ENCODE measurements around the gene PTBP3. TPM values are rescaled to one million over a fixed set of nuclear protein-coding genes. Genes with fewer than 3 reads are reported as not detected.

PTBP3 gene
- polyA plus RNA-seq, 12 donors: 14.7 to 38.2 (median 20.2) TPM; not detected in 1

DNA sequence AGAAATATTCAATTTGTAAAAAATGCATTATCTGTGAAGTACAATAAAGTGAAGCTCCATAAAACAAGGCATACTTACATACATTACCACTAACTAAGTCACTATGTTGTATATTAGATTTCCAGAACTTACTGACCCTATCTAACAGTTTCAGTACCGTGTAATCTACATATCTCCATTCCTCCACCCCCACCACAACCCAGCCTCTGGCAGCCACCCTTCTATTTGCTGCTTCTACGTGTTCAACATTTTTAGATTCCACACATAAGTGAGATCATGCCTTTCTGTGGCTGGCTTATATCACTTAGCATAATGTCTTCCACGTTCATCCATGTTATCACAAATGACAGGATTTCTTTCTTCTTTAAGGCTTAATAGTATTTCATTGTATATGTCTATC lies 31.3 kb upstream of the PTBP3 start:
- no peak for DNase-seq

DNA sequence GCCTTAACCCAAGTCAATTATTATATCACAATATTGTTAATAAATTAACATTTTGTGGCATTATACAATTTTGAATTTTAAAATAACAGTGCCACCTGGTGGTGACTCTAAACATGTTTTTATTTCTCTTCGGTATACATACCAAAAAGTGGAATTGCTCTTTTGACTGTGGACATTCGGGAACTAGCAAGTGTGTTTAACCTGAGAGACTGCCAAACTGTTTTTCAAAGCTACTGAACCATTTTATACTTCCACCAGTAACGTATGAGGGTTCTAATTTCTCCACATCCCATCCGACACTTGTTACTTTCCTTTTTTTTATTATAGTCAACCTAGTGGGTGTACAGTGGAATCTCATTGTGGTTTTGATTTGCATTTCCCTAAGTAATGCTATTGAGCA lies 28.2 kb upstream of the PTBP3 start:
- peak; percentile 50 for DNase-seq

DNA sequence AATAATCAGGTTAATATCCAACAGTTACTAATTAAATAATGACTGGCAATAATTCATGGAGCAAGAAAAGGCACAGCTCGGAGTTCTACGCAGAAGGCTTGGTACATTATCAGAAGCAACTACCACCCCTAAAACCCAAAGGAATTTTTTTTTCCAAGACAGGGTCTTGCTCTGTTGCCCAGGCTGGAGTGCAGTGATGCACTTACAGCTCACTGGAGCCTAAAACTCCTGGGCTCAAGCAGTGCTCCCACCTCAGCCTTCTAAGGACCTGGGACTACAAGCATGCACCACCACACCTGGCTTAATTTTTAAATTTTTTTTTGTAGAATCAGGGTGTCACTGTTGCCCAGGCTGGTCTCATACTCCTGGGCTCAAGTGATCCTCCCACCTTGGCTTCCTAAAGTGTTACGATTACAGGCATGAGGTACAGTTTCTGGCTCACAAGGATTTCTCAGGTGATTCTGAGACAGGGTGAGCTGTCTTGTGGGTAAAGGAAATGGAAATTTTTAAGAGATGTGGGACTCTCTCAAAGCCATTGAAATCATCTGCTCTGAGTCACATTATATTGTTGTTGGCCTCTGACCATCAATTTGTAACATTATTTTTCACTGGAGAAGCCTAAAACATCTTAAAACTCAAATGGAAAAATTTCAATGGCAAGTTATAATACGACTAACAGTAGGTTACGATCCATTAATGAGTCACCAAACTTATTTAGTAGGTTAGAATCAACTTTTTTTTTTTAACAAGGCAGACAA lies 26.8 kb upstream of the PTBP3 start:
- DNase-seq: no peak

DNA sequence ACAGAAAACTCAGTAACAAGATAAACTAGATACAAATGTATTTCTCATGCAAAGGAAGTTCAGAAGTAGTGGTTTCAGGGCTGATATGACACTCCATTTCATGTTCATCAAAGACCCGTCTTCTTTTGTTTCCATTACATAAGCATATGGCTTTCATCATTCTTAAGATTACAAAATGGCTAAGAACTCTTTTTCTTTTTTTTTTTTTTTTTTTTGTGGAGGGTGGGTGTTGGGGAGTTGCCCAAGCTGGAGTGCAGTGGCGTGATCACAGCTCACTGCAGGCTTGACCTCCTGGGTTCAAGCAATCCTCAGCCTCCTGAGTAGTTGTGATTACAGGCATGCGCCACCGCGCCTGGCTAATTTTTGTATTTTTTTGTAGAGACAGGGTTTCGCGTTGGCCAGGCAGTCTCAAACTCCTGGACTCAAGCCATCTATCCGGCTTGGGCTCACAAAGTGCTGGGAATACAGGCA lies 22.0 kb upstream of the PTBP3 start:
- DNase-seq: no peak

DNA sequence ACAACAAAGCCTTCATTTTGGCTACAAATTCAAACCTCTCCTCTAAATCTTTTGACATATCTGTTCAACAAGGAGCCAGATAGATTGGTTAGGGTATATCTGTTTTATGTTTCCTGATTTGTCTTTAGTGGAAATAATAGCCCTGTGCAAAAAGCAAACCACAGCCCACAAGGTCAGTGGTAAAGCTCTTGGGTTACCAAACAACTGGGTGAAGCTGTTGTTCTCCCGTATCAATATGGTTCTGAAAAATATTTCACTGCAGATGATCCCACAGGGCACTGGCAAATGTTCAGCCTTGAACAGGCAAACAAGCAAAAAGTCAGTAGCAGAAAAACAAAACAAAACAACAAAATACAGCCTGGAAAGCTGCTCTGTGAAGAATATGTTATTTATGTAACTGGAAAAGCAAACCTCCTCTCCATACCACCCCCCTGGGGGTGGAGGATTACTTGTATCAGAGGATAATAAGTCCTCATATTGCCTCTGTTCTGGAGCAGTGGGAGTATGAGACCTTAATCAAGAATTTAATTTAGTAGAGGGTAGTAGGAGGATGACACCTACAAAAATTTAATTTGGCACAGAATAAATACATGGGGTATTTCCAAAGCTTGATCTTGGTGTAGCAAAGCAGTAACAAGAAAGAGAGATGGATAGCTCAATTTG lies 20.8 kb upstream of the PTBP3 start:
- DNase-seq: no peak

DNA sequence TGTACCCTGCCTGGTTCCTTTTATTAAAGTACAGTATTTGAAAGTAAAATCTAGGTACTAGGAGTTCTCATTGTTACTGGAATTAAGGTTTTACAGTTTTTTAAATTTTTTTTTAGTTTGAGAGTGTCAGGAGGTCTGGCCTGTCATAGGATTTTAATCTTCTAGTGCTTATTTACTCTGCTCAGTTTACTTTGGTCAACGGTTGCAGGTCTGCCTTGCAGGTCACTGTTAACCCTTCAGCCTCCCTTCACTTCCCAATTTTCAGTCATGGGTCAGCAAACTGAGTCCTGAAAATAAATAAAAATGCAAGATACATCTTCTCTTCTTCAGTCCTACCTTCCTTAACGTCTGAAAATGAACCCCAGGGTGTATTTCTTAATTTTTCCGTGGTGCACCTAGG lies 18.8 kb upstream of the PTBP3 start:
- no peak for DNase-seq

DNA sequence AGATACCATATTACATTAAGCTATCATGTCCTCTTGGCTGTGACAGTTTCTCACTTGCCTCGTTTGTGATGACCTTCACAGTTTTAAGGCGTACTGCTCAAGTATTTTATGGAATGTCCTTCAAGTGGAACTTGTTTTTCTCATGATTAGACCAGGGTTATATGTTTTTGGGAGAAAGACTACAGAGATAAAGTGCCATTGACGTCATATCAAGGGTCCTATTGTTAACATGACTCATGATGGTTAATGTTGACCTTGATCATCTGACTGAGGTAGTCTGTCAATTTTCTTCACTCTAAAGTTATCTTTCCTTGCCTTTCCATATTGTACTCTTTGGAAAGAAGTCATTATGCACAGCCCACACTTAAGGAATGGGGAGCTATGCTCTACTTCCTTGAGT lies 17.8 kb upstream of the PTBP3 start:
- DNase-seq: no peak

DNA sequence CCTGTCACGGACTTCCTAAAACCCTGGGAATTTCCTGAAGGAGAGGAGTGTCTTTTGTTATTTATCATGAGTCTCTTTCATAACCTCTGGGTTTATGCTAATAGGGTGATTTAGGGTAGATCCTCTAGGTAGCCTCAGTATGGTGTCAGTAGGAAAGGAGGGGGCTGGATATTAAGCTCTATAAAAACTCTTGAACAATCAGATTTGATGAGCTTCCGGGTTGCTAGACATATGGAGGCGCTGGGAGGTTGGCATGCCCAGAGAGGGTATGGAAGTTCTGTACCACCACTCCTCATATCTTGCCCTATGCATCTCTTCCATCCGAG lies 15.6 kb upstream of the PTBP3 start:
- no peak for DNase-seq

DNA sequence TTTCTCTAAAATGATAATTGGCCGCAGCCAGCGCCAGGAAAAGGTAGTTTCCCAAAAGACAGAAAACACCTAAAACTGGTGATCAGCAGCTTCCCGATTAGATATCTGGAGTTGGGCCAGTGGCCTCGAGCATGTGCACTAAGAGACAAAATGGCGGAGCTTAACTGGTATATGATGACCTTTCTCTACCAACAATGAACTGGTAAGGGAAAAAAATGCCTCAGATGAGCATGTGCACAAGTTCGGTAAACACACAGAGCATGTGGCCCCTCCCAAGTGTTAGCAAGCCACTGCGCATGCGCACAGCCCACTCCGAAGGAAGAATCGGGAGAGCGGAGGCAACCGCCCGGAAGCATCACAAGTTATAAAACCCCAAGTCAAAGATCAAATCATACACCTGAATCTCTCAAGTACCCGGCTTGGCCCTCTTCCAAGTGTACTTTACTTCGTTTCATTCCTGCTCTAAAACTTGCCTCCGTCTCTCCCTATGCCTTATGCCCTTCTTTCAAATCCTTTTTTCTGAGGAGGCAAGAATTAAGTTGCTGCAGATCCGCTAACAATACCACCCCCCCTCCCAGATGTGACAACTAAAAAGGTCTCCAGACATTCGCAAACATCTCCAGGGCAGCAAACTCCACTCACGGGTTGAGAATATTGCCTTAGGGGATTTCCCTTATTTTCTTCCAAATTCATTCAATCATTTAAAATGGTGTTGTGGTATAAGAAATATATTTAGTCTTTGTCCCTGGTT lies 15.0 kb upstream of the PTBP3 start:
- peak; percentile 79 for DNase-seq

DNA sequence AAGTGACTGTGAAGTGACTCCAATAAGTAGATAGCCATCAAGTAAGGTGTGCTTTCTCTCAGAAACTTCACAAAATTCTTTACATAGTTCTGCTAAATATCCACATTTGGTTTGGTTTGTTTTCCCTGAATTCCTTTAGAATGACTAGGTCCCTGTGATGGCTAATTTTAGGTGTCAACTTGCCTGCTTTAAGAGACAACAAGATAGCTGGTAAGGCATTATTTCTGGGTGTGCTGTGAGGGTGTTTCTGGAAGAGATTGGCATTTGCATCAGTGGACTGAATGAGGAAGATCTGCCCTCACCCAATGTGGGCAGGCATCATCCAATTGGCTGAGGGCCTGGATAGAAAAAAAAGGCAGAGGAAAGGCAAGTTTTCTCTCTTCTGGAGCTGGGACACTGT lies 8.3 kb upstream of the PTBP3 start:
- DNase-seq: no peak

DNA sequence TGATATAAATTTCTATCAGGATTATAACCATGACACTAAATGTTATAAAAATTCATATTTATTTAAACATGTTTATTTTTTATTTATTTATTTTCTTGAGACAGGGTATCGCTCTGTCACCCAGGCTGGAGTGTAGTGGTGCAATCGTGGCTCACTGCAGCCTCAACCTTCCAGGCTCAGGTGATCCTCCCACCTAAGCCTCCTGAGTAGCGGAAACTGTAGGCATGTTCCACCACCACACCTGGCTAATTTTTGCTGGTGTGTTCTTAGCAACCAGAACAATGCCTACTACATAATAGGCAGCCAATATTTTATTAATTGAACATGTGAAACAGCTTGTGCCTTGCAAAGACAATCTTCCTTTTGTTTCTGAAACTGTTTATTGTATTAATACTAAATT lies 6.5 kb upstream of the PTBP3 start:
- no peak for DNase-seq

DNA sequence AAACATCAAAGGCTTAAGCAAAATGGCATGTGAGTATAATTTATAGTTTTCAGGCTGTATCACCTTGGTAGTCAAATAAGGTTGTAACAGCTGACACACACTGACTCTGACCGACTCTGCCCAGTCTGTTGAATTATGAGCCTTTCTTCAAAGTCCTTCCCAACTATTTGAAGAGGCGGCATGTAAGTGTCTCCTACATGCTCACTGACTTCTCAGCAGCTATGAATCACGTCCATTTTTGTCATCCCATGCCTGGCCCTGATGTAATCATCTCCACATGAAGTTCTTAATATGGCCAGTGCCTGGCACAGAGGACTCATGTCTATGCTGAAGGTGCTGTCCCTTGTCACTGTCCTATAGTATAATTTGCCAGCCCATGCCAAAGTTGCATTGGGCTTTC lies 5.1 kb upstream of the PTBP3 start:
- no peak for DNase-seq

DNA sequence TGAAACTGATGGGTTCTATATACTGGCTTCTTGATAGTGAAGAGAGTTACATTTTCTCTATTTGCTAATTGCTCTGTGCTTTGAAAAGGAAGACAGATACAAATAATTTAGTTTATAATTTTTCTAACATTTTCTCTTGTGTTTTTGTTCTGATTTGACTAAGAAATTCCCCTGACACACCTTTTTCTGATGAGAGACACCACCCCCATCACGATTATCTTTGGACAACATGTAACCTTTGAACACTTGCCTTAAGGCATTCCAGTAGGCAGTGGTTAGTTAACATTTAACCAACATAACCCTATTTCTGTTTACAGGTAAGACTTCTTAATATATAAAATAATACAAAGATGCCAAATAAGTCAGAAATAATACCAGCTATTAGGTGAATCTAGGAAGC lies 4.1 kb upstream of the PTBP3 start:
- no peak for DNase-seq

DNA sequence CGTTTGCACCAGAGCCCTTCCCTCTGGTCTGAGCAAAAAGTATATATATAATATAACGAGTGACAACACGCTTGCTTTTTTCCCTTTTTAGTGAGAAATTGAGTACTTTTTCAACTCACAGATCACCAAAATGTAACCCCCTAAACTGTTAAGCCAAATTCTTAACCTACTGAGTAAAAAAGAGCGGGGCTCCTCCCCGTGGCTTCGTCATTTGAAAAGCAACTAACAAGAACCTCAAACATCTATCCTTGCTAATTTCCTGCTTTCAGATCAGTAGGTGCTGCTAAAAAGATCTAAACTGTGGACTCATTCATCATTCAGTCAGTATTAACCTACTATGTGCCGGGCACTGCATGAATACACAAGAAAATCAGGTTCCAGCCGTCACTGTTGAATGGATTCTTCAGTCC lies 1.0 kb upstream of the PTBP3 start:
- peak; percentile 35 for DNase-seq

DNA sequence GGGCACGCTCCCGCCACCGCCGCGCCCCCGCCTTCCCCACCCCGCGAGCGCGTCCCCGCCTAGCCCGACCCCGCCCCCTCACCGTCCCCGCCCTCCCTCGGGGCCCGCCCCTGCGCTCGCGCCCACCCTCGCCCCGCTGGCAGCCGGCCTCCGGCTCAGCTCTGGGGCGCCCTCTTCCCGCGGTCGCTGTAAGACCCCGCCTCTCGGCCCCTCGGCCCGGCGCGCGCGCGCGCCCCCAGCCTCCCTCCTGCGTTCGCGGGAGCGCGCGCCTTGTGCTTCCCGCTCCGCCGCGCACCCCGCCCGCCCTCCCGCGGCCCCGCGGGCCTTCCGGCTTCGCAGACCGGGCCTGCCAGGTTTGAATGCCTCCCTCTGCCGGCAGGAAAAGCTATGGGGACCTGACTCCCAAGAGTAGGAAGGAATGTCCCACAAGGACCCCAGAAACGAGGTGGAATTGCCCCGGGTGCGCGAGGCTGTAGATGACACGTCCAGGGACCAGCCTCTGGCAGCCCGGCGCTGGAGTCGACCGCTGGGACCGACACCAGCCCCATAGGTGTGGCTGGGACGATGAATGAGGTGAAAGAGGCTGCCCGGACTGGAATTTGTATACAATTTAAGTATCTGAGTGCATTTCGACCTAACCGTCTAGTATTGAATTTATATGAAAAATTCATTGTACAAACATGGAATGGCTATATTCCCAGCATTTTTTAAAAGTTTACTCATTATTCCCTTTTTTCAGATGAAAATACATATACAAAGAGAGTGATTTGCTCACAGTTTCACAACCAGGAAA lies 416 bp upstream of the PTBP3 start:
- peak; percentile 95 for DNase-seq

DNA sequence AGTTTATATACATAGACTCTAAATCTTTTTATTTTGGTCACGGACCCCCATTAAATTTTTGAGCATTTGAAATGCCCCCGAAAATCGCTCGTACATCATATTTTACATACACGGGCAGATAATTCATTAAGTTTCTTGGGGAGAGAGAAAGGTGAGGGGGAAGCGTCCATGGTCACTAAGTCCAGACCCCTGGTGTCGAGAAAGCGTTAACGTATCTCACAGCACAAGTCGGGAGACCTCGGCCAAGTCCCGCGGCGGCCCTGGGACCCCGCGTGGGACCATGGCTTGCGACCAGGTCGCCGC lies 794 bp downstream of the PTBP3 start:
- DNase-seq: no peak

DNA sequence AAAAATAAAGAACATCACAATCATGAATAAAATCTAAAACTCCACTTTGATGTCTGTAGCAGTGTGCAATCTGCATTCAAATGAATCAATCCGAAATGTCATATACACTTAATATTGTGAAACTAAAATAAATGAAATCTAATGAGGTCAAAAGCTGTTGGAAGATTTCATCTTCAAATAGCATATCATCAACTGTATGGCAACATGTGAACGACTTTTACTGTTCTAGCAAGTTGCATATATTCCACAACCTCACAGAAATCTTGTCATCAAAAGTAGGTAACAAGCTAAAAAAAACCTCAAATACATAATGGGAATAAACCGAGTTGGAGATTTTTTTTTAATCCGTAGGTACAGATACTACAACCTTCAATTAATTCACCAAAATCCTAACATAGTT lies 1.2 kb downstream of the PTBP3 start:
- DNase-seq: no peak

DNA sequence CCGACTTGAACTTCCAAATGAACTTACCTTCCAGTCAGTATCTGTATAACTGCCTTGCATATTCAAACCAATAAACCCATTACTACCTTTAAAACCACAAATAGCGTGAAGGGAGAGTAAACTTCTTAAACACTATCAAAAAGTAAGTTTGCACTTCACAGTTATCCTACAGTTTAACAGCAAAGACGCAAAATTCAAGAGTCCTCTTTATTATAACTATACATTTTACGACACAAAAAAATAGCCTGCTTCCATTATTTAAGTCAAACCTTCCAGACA lies 1.8 kb downstream of the PTBP3 start:
- no peak for DNase-seq

DNA sequence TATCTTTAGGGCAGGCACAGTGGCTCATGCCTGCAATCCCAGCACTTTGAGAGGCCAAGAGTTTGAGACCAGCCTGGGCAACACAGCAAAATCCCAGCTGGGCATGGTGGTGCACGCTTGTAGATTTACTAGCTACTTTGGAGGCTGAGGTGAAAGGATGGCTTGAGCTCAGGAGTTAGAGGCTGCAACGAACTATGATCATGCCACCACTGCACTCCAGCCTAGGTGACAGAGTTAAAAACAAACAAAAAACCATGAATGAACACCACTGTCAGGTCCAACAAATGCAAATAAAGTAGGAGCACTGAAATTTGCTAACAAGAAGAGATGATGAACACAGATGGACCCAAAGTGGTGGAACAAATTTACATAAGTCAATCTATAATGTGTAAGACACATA lies 4.9 kb downstream of the PTBP3 start:
- no peak for DNase-seq

DNA sequence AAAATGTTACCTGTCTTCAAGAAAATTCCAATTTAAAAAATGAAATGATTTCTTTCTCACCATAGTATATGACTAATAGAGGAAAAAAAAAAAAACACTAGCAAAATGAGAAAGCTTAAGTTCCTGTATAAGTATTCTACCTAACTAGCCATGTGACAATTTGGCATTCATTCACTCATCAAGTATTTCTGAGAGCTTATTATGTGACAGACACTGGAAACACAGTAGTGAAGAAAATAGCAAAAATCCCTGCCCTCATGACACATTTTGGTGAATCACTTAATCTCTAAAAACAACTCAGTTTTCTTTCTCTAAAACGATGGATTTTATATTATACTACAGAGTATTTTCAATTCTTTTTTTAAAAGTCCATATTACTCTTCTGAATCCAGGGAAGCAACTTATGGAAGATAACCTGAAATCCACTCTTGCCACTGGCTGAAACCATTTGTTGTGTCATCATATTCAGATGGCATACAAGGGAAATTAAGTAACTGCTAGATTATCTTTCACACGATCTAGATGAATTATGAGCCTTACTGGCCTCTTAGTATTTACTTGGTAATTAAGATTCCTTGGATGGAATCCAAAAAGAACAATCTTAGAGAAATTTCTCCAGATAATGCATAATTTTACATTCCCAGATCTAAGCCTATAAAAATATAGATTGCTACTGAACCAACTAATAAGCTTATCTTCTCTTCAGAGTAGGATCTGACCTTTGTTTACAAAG lies 5.5 kb downstream of the PTBP3 start:
- DNase-seq: no peak

DNA sequence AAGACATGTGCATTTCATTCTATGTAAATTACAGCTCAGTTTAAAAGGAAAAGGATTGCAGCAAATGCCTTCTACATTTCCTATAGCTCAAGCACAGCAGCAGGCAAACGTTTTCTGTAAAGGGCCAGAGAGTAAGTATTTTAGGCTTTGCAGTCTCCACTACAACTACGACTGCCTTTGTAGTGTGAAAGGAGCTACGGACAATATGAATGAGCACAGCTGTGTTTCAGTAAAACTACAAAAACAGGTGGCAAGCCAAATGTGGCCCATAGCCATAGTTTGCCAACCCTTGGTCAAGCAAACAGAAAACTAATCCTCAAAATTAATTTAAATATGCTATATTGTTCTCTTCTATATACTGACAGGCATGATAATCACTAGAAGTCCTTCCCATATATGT lies 7.2 kb downstream of the PTBP3 start:
- DNase-seq: no peak

DNA sequence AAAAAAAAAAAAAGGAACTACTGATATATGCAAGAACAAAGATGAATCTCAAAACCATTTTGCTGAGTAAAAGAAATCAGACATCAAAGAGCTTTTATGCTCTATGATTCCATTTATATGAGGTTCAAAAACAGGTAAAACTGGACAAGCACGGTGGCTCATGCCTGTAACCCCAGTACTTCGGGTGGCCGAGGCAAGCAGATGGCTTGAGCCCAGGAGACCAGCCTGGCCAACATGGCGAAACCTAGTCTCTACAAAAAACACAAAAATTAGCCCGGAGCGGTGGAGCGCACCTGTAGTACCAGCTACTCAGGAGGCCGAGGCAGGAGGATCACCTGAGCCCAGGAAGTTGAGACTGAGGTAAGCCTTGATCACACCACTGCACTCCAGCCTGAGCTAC lies 7.8 kb downstream of the PTBP3 start:
- DNase-seq: no peak
